Activated CD8-positive, alpha-beta T cell treated with anti-CD3 and anti-CD28 coated beads for 36 hours (primary cell): ENCODE measurements around the gene S100A16. TPM values are rescaled to one million over a fixed set of nuclear protein-coding genes. Genes with fewer than 3 reads are reported as not detected.

Experiments
- ATAC-seq: fragments of 200-7000 bp; cut with Tn5 transposase; one replicate; pipeline ENCODE4 v1.10.0; 2021; ENCODE audit warnings: mild to moderate bottlenecking, moderate library complexity
- CTCF ChIA-PET: fragments of 350-600 bp; sonication (Branson Sonifier 250); formaldehyde crosslinking; loops from one replicate; lab custom pipeline; 2021; ENCODE audit warnings: antibody characterized with exemption; lab: Charles Lee
- POLR2A ChIA-PET: fragments of 350-600 bp; sonication (Branson Sonifier 250); formaldehyde crosslinking; loops from one replicate; lab custom pipeline; 2021; ENCODE audit warnings: antibody characterized with exemption; lab: Charles Lee
- DNase-seq: peaks from one replicate; pipeline ENCODE4 v3.0.0-alpha.2; 2020
- H3K27ac Mint-ChIP-seq: one replicate; pipeline ENCODE4 v1.8.0; 2021; ENCODE audit warnings: mild to moderate bottlenecking, mixed read lengths
- H3K27me3 Mint-ChIP-seq: one replicate; pipeline ENCODE4 v1.8.0; 2021; ENCODE audit warnings: mixed read lengths
- H3K36me3 Mint-ChIP-seq: one replicate; pipeline ENCODE4 v1.8.0; 2021; ENCODE audit warnings: low read depth, mixed read lengths
- H3K4me1 Mint-ChIP-seq: one replicate; pipeline ENCODE4 v1.8.0; 2021; ENCODE audit warnings: low read depth, mixed read lengths
- H3K4me3 Mint-ChIP-seq: one replicate; pipeline ENCODE4 v1.8.0; 2021; ENCODE audit warnings: mild to moderate bottlenecking, moderate library complexity, mixed read lengths
- H3K9me3 Mint-ChIP-seq: one replicate; pipeline ENCODE4 v1.8.0; 2021; ENCODE audit warnings: mixed read lengths
- CTCF ChIP-seq: fragments of 200-600 bp; IDR thresholded peaks from one replicate; pipeline ENCODE4 v1.8.0; 2022; ENCODE audit warnings: antibody characterized with exemption, mild to moderate bottlenecking
- intact Hi-C: fragments of 100-400 bp; cut with micrococcal nuclease; formaldehyde crosslinking; loops from one replicate; pipeline ENCODE4 v1.10.0; 2022
- total RNA-seq, 2 experiments: library from RNA; stranded (reverse); gene quantifications; one replicate each; pipeline ENCODE4 v1.2.3, GENCODE V29; 2021

The S100A16 gene
- total RNA-seq, 2 experiments from 2014 or later, result not detected

- Mint-ChIP-seq H3K9me3 (no peaks in the 10 kb centered on the region), H3K36me3 (no peaks in the 10 kb centered on the region), H3K4me3 (no peak overlapping the region), H3K4me1 (peaks cover 2% of the 10 kb centered on the region), H3K27ac (no peak overlapping the region), H3K27me3 (no peaks in the 10 kb centered on the region)
- intact Hi-C loops, result no loop called here
- ChIA-PET POLR2A (interaction anchor here (0.5 kb wide), 1 partner anchor 36 kb away, joined by 3 read pairs; no protein-coding TSS in a partner anchor), CTCF (interaction anchor here (0.7 to 2.2 kb wide), 3 partner anchors 38 to 100 kb away, joined by 3 to 9 read pairs (median 4); no protein-coding TSS in a partner anchor)
- DNase-seq, result no peak
- ATAC-seq, result no peak
- no peak for TF ChIP-seq CTCF
These were observed 2.1 kb downstream of the S100A16 start for GRCh38 chr1:153610811-153611301.

GRCh38 chr1:153610334-153610733 lies 2.6 kb downstream of the S100A16 start:
- no peaks in the 10 kb centered on the region for H3K27me3 Mint-ChIP-seq
- intact Hi-C loops, result no loop called here
- no peaks in the 10 kb centered on the region for H3K9me3 Mint-ChIP-seq
- ATAC-seq (no peak), DNase-seq (no peak)
- H3K27ac Mint-ChIP-seq, result no peak overlapping the region
- no peaks in the 10 kb centered on the region for H3K4me1 Mint-ChIP-seq
- ChIA-PET CTCF (interaction anchor here (0.7 to 2.2 kb wide), 3 partner anchors 37 to 99 kb away, joined by 3 to 9 read pairs (median 4); no protein-coding TSS in a partner anchor), POLR2A (interaction anchor here (0.5 kb wide), 1 partner anchor 36 kb away, joined by 3 read pairs; no protein-coding TSS in a partner anchor)
- H3K4me3 Mint-ChIP-seq, result no peak overlapping the region
- no peaks in the 10 kb centered on the region for H3K36me3 Mint-ChIP-seq
- no peak for TF ChIP-seq CTCF

GRCh38 chr1:153609585-153609907 lies 3.4 kb downstream of the S100A16 start:
- TF ChIP-seq CTCF, result no peak
- Mint-ChIP-seq H3K27me3 (no peaks in the 10 kb centered on the region), H3K4me1 (no peaks in the 10 kb centered on the region), H3K36me3 (no peaks in the 10 kb centered on the region), H3K4me3 (no peak overlapping the region), H3K9me3 (no peaks in the 10 kb centered on the region), H3K27ac (no peak overlapping the region)
- ChIA-PET CTCF (interaction anchor here (2.2 kb wide), 1 partner anchor 99 kb away, joined by 9 read pairs; no protein-coding TSS in a partner anchor), POLR2A (no interaction called here)
- DNase-seq (no peak), ATAC-seq (no peak)
- intact Hi-C loops, result no loop called here

- H3K27me3 Mint-ChIP-seq, result no peaks in the 10 kb centered on the region
- ATAC-seq, result no peak
- H3K27ac Mint-ChIP-seq, result no peak overlapping the region
- CTCF ChIA-PET, result no interaction called here
- no peak overlapping the region for H3K4me3 Mint-ChIP-seq
- no peaks in the 10 kb centered on the region for H3K9me3 Mint-ChIP-seq
- TF ChIP-seq CTCF, result no peak
- no peaks in the 10 kb centered on the region for H3K4me1 Mint-ChIP-seq
- H3K36me3 Mint-ChIP-seq, result no peaks in the 10 kb centered on the region
- no peak for DNase-seq
- POLR2A ChIA-PET, result interaction anchor here (1.4 kb wide), 1 partner anchor 23 kb away, joined by 3 read pairs; no protein-coding TSS in a partner anchor
- intact Hi-C loops, result no loop called here
These were observed 4.0 kb downstream of the S100A16 start for GRCh38 chr1:153608742-153609584.
